Central memory CD8-positive, alpha-beta T cell (primary cell): Measurements from ENCODE around the gene RPRD1B.
A peak's percentile ranks its signal among the peaks of the same experiment; 100 is the strongest.

Source experiments
- ATAC-seq: fragments of 150-1000 bp; cut with Tn5 transposase; replicated peaks from 2 replicates; pipeline ENCODE4 v1.10.0; 2022; ENCODE audit warnings: mild to moderate bottlenecking, moderate FRiP score, moderate number of reproducible peaks; ENCODE audit not compliant: poor library complexity, severe bottlenecking; ENCODE audit errors: extremely low read depth
- DNase-seq, 2 donors: peaks; one replicate each; pipeline ENCODE4 v3.0.0; 2021; ENCODE audit warnings: low spot score in 2 of 2
- H3K27ac Mint-ChIP-seq: one replicate; pipeline ENCODE4 v1.8.0; 2022; ENCODE audit warnings: low read depth, mild to moderate bottlenecking, moderate library complexity, mixed read lengths
- H3K27me3 Mint-ChIP-seq: one replicate; pipeline ENCODE4 v1.8.0; 2022; ENCODE audit warnings: mixed read lengths
- H3K36me3 Mint-ChIP-seq: one replicate; pipeline ENCODE4 v1.8.0; 2022; ENCODE audit warnings: mild to moderate bottlenecking, moderate library complexity, mixed read lengths; ENCODE audit not compliant: insufficient read depth
- H3K4me1 Mint-ChIP-seq: one replicate; pipeline ENCODE4 v1.8.0; 2022; ENCODE audit warnings: mixed read lengths
- H3K4me3 Mint-ChIP-seq: one replicate; pipeline ENCODE4 v1.8.0; 2022; ENCODE audit warnings: mild to moderate bottlenecking, moderate library complexity, mixed read lengths
- H3K9me3 Mint-ChIP-seq: one replicate; pipeline ENCODE4 v1.8.0; 2022; ENCODE audit warnings: mixed read lengths

The RPRD1B gene

GRCh38 chr20:38117205-38117604 lies 83.7 kb downstream of the RPRD1B start:
- Mint-ChIP-seq H3K36me3 (no peaks in the 10 kb centered on the region), H3K27me3 (no peaks in the 10 kb centered on the region), H3K4me1 (no peaks in the 10 kb centered on the region), H3K27ac (no peak overlapping the region), H3K9me3 (no peaks in the 10 kb centered on the region), H3K4me3 (no peak overlapping the region)
- DNase-seq (no peak), ATAC-seq (no peak)

GRCh38 chr20:38117635-38118034 lies 84.1 kb downstream of the RPRD1B start:
- Mint-ChIP-seq H3K4me3 (no peak overlapping the region), H3K27ac (no peak overlapping the region), H3K27me3 (no peaks in the 10 kb centered on the region), H3K9me3 (no peaks in the 10 kb centered on the region), H3K36me3 (no peaks in the 10 kb centered on the region), H3K4me1 (no peaks in the 10 kb centered on the region)
- no peak for DNase-seq
- no peak for ATAC-seq

DNA sequence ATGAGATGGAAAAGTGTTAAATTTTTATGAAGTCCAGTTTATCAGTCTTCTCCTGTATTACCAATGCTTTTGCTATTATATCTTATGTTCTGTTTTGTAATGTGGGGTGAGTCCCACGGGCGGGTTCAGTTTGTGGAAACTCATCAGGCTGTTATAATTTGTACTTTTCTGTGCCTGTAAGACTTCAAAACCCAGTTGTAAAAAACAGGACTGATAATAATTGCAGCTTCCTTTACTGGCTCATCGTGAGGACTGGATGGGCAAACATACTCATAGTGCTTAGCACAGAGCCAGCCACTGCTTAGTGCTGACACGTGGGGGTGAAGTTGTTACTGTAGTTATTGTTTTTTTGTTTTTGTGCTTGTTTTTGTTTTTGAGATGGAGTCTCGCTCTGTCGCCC lies 85.9 kb downstream of the RPRD1B start:
- no peaks in the 10 kb centered on the region for H3K27me3 Mint-ChIP-seq
- H3K4me3 Mint-ChIP-seq: no peak overlapping the region
- ATAC-seq (no peak), DNase-seq (no peak)
- H3K9me3 Mint-ChIP-seq: no peaks in the 10 kb centered on the region
- H3K27ac Mint-ChIP-seq: no peak overlapping the region
- H3K4me1 Mint-ChIP-seq: peaks cover 4% of the 10 kb centered on the region
- no peaks in the 10 kb centered on the region for H3K36me3 Mint-ChIP-seq

- Mint-ChIP-seq H3K27me3 (no peaks in the 10 kb centered on the region), H3K27ac (no peak overlapping the region), H3K4me3 (no peak overlapping the region)
Observed at GRCh38 chr20:38120625-38120988, 87.1 kb downstream of the RPRD1B start.

GRCh38 chr20:38121741-38122140 lies 88.2 kb downstream of the RPRD1B start:
- no peaks in the 10 kb centered on the region for H3K36me3 Mint-ChIP-seq
- H3K4me3 Mint-ChIP-seq: no peak overlapping the region
- ATAC-seq: no peak
- no peak overlapping the region for H3K27ac Mint-ChIP-seq
- H3K27me3 Mint-ChIP-seq: no peaks in the 10 kb centered on the region
- peaks cover 4% of the 10 kb centered on the region for H3K4me1 Mint-ChIP-seq
- H3K9me3 Mint-ChIP-seq: no peaks in the 10 kb centered on the region
- peak in 1 of 2 donors; percentile 6 for DNase-seq

More at GRCh38 chr20:38120625-38120988, 87.1 kb downstream of the RPRD1B start:
- ATAC-seq (no peak), DNase-seq (peak in 1 of 2 donors; percentile 1)
- H3K9me3 Mint-ChIP-seq: no peaks in the 10 kb centered on the region
- no peaks in the 10 kb centered on the region for H3K36me3 Mint-ChIP-seq
- peaks cover 4% of the 10 kb centered on the region for H3K4me1 Mint-ChIP-seq

DNA sequence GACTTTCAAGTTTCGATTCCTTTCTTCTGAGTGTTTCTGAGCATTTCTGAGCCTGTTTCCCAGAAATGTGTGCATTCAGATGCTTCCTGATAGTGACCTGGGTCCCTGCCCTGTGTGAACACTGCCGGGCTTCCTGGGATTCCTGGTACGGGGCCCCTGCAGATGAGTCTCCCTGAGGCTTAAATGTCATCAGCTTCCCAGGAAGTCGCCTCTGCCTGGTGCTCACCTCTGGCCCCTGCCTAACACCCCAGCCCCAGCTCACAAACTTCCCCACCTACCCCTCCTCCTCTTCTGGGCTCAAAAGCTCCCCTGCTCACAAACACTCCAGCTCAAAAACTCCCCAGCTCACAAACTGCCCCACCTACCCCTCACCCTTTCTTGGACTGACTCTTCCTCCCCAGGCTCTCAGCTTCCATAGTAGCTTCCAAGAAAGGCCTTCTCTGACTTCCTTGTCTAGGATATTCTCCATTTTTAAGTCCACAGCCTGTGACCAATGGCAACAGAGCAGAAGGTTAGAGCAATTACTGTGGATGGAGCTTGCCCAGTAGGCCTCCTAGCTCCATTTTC lies 89.6 kb downstream of the RPRD1B start:
- H3K4me3 Mint-ChIP-seq: no peak overlapping the region
- H3K36me3 Mint-ChIP-seq: no peaks in the 10 kb centered on the region
- H3K4me1 Mint-ChIP-seq: peaks cover 4% of the 10 kb centered on the region
- no peak for ATAC-seq
- no peaks in the 10 kb centered on the region for H3K27me3 Mint-ChIP-seq
- H3K9me3 Mint-ChIP-seq: no peaks in the 10 kb centered on the region
- peak in 1 of 2 donors; percentile 6 for DNase-seq
- H3K27ac Mint-ChIP-seq: no peak overlapping the region

- Mint-ChIP-seq H3K4me3 (no peak overlapping the region), H3K36me3 (no peaks in the 10 kb centered on the region), H3K27ac (no peak overlapping the region), H3K27me3 (no peaks in the 10 kb centered on the region), H3K4me1 (peaks cover 4% of the 10 kb centered on the region), H3K9me3 (no peaks in the 10 kb centered on the region)
- DNase-seq: no peak
- no peak for ATAC-seq
Observed at GRCh38 chr20:38125157-38126056, 91.9 kb downstream of the RPRD1B start.

DNA sequence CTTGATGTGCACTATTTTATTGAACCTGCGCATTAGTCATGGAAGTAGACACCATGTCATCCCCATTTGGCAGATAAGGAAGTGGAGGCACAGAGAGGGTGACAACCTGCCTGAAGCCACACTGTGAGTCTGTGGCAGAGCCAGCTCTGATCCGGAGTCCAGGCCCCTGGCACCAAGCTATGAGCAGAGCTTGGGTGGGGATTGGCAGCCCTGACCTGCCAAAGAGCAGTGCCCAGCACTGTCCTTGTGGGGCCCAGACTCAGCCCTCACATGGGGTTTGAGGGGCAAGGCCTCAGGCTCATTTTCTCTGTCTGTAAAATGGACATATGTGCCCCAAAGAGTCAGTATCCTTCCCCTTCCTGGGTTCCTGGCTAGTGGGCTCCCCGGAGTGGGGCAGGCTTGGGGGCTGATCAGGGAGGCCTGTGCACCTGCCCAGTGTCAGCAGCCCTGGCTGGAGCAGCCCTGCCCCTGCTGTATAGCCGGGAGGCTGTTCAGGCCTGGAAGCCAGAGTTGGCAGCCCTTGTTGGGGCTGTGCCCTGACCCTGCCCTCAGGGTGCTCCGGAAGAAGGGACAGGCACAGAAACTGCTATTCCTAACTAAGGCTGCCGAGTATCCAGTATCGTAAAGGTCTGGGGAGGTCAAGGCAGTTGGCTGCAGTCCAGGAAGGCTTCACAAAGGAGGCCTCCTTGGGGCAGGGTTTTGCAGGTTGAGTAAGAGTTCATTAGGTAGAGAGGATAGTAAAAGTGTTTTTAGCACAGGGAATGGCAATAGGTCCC lies 92.8 kb downstream of the RPRD1B start:
- Mint-ChIP-seq H3K9me3 (no peaks in the 10 kb centered on the region), H3K27me3 (no peaks in the 10 kb centered on the region), H3K36me3 (no peaks in the 10 kb centered on the region), H3K4me1 (peaks cover 4% of the 10 kb centered on the region), H3K27ac (no peak overlapping the region), H3K4me3 (no peak overlapping the region)
- ATAC-seq (no peak), DNase-seq (no peak)

DNA sequence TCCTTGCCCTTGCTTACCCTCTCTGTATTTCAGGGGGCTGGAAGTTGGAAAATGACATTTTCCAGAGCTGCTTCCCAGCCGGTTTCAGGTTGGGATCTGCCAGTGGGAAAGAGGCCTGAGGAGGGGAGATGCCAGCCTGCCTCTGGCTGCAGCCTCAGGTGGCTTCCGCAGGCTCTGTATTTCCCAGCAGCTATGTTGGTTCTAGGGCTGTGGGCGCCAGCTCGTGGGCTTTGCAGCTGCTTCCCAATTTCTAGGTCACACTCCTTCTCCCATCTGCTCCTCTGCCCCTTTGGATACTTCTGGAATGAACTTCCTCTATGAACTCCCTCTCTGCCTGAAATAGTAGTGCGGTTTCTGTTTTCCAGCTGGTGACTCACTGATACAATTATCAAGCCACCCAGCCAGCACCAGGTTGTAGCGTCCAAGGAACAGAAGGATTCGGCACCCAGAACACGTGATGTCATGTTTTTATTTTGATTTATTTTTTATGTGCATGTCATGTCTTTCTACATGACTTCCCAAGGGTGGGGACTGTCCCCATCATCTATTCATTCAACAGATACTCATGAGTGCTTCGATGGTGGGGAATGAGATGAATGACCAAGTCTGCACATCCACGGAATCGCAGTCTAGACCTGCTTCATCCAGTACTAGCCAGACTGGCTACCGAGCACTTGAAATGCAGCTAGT lies 93.5 kb downstream of the RPRD1B start:
- Mint-ChIP-seq H3K27me3 (no peaks in the 10 kb centered on the region), H3K27ac (no peak overlapping the region), H3K4me3 (no peak overlapping the region), H3K36me3 (no peaks in the 10 kb centered on the region), H3K4me1 (peaks cover 4% of the 10 kb centered on the region), H3K9me3 (no peaks in the 10 kb centered on the region)
- ATAC-seq: no peak
- DNase-seq: no peak

GRCh38 chr20:38127920-38128528 lies 94.5 kb downstream of the RPRD1B start:
- Mint-ChIP-seq H3K9me3 (no peaks in the 10 kb centered on the region), H3K4me3 (no peak overlapping the region), H3K27ac (no peak overlapping the region), H3K36me3 (no peaks in the 10 kb centered on the region), H3K4me1 (peaks cover 4% of the 10 kb centered on the region), H3K27me3 (no peaks in the 10 kb centered on the region)
- ATAC-seq (no peak), DNase-seq (no peak)

GRCh38 chr20:38128691-38129090 lies 95.1 kb downstream of the RPRD1B start:
- no peak for DNase-seq
- Mint-ChIP-seq H3K4me1 (no peaks in the 10 kb centered on the region), H3K27me3 (no peaks in the 10 kb centered on the region), H3K27ac (no peak overlapping the region), H3K9me3 (no peaks in the 10 kb centered on the region), H3K4me3 (no peak overlapping the region), H3K36me3 (no peaks in the 10 kb centered on the region)
- no peak for ATAC-seq

DNA sequence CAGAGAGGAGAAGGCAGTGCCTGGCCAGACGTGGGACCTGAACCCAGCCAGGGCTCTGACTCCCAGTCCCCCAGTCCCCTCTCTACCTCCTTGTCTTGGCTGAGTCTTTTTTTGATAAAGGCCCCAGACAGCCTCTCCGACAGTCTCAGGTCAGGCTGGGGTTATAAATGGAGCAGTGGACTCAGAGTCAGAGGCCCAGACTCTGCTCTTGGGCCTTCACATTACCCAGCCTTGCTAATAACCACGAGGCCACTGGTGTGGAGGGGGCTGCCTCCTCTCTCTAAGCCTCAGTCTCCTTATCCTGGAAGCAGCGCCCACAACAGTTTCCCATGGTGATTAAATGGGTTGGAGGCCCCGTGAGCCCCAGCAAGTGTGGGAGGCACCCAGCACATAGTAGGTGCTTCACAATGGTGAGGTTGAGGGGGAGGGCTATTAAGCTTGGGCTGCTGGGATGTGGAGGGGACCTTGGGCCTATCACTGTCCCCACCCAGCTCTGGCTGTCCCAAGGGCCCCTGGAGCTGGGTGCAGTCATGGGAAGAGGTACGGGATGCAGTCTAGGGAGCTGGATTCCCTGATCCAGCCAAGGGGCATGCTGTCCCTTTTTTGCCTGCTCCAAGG lies 95.8 kb downstream of the RPRD1B start:
- DNase-seq (no peak), ATAC-seq (no peak)
- peaks cover 2% of the 10 kb centered on the region for H3K4me1 Mint-ChIP-seq
- no peak overlapping the region for H3K4me3 Mint-ChIP-seq
- no peaks in the 10 kb centered on the region for H3K9me3 Mint-ChIP-seq
- H3K27ac Mint-ChIP-seq: no peak overlapping the region
- H3K36me3 Mint-ChIP-seq: no peaks in the 10 kb centered on the region
- H3K27me3 Mint-ChIP-seq: peaks cover 4% of the 10 kb centered on the region
